GM12878 (cell line): ENCODE data around the gene MCM5. TPM values are rescaled to one million over a fixed set of nuclear protein-coding genes. Genes with fewer than 3 reads are reported as not detected.

Source experiments
- ATAC-seq: fragments of 200-7000 bp; cut with Tn5 transposase; 3 replicates; pipeline ENCODE4 v1.9.1; 2020; ENCODE audit warnings: mild to moderate bottlenecking, moderate library complexity
- BruUV-seq: library from RNA; stranded (reverse); fragments of 400-500 nt; replicated peaks from 2 replicates; lab custom pipeline; 2021; lab: Mats Ljungman, UMichigan
- CTCF ChIA-PET: fragments of 300-600 bp; sonication (Branson Sonifier 250); formaldehyde crosslinking; extraction: SDS; loops from one replicate; lab custom pipeline; 2021; ENCODE audit warnings: inconsistent platforms; lab: Yijun Ruan, JAX
- POLR2A ChIA-PET: fragments of 350-600 bp; formaldehyde crosslinking; extraction: SDS; loops from one replicate; lab custom pipeline; 2021; ENCODE audit warnings: inconsistent platforms; lab: Charles Lee
- RAD21 ChIA-PET: fragments of 300-600 bp; sonication (Branson Sonifier 250); formaldehyde crosslinking; loops from one replicate; lab custom pipeline; 2023; ENCODE audit warnings: antibody characterized with exemption; ENCODE audit not compliant: unreplicated experiment; lab: Charles Lee
- SMC1A ChIA-PET: fragments of 300-600 bp; sonication (Branson Sonifier 250); formaldehyde crosslinking; loops from one replicate; lab custom pipeline; 2023; ENCODE audit not compliant: unreplicated experiment, uncharacterized antibody; lab: Charles Lee
- DNase-seq: peaks from one replicate; pipeline ENCODE4 v3.0.0-alpha.2; 2011; ENCODE audit warnings: low read depth, low spot score
- FAIRE-seq: peaks from 3 replicates; lab custom pipeline; 2011; peaks lifted over from hg19 to GRCh38; lab: Jason Lieb, UNC
- H2AFZ ChIP-seq: 2 replicates; pipeline ENCODE4 v1.6.0; 2011; ENCODE audit warnings: low read depth, low read length, control low read depth; ENCODE audit not compliant: control insufficient read depth
- H3K27ac ChIP-seq: 2 replicates; pipeline ENCODE4 v1.5.1; 2011; ENCODE audit warnings: control low read depth; ENCODE audit not compliant: control insufficient read depth, insufficient read depth
- H3K27me3 ChIP-seq, 2 experiments: replicated peaks in 1 of 2; 2 replicates each; pipeline versions ENCODE4 v1.6.0 to v1.6.1; 2011; ENCODE audit warnings: low read length in 1 of 2; ENCODE audit not compliant: control insufficient read depth in 2 of 2, insufficient read depth in 2 of 2
- H3K36me3 ChIP-seq, 2 experiments: 2 replicates each; pipeline ENCODE4 v1.5.1; 2011; ENCODE audit warnings: low read length in 1 of 2; ENCODE audit not compliant: control insufficient read depth in 2 of 2, insufficient read depth in 2 of 2
- H3K4me1 ChIP-seq: 2 replicates; pipeline ENCODE4 v1.6.1; 2011; ENCODE audit warnings: mild to moderate bottlenecking, low read length, moderate library complexity, mixed read lengths; ENCODE audit not compliant: control insufficient read depth, insufficient read depth
- H3K4me2 ChIP-seq: 2 replicates; pipeline ENCODE4 v1.6.0; 2011; ENCODE audit warnings: control low read depth; ENCODE audit not compliant: control insufficient read depth, insufficient read depth
- H3K4me3 ChIP-seq: fragments of 200-600 bp; sonication (generic); 2 replicates; pipeline ENCODE4 v1.5.1; 2016
- H3K79me2 ChIP-seq: 2 replicates; pipeline ENCODE4 v1.6.0; 2011; ENCODE audit warnings: low read length; ENCODE audit not compliant: control insufficient read depth, insufficient read depth
- H3K9ac ChIP-seq: 2 replicates; pipeline ENCODE4 v1.8.0; 2011; ENCODE audit warnings: low read length, control low read depth, mixed read lengths; ENCODE audit not compliant: control insufficient read depth, insufficient read depth
- H3K9me3 ChIP-seq: replicated peaks from 3 replicates; pipeline ENCODE4 v1.5.1; 2011; ENCODE audit warnings: mild to moderate bottlenecking, low read length; ENCODE audit not compliant: control insufficient read depth, insufficient read depth
- H4K20me1 ChIP-seq: 2 replicates; pipeline ENCODE4 v1.6.0; 2011; ENCODE audit not compliant: control insufficient read depth, insufficient read depth
- ASH2L ChIP-seq: fragments of 300-600, 200-600 bp; sonication (generic); IDR thresholded peaks from 2 replicates; pipeline ENCODE4 v1.6.1; 2017; ENCODE audit warnings: low read depth, mild to moderate bottlenecking, borderline replicate concordance
- BACH1 ChIP-seq: fragments of 450-650 bp; IDR thresholded peaks from 2 replicates; pipeline ENCODE4 v1.6.1; 2017; ENCODE audit warnings: mild to moderate bottlenecking, borderline replicate concordance
- CEBPB ChIP-seq, 2 experiments: fragments of 150-350 bp in 1 of 2; IDR thresholded peaks; 2 replicates each; pipeline ENCODE4 v1.6.1; 2012 to 2014; ENCODE audit warnings: low read depth in 2 of 2, low read length in 2 of 2, borderline replicate concordance in 1 of 2, inconsistent platforms in 1 of 2
- HDAC2 ChIP-seq: fragments of 200-600 bp; sonication (generic); IDR thresholded peaks from 2 replicates; pipeline ENCODE4 v1.6.1; 2017
- KDM1A ChIP-seq: fragments of 200-600 bp; sonication (generic); IDR thresholded peaks from 2 replicates; pipeline ENCODE4 v1.6.1; 2016; ENCODE audit warnings: borderline replicate concordance
- WGBS: methylation state at CpG from one replicate; pipeline ENCODE4 v1.1.6; 2016; ENCODE audit warnings: low lambda C conversion rate; ENCODE audit not compliant: insufficient replicate concordance, insufficient coverage; ENCODE audit errors: missing lambda C conversion rate; 5-methylcytosine and 5-hydroxymethylcytosine counted together
- in situ Hi-C: fragments of 300-500 bp; cut with MboI; formaldehyde crosslinking; loops from 9 replicates; pipeline ENCODE4 v1.14.3; 2018; ENCODE audit warnings: mixed read lengths
- intact Hi-C: fragments of 100-400 bp; cut with micrococcal nuclease; formaldehyde crosslinking; loops from one replicate; pipeline ENCODE4 v1.14.2; 2022; ENCODE audit not compliant: unreplicated experiment
- polyA plus RNA-seq, 11 experiments: library from polyadenylated mRNA; depleted of rRNA in 4 of 11; unstranded in 6 of 11; stranded (reverse) in 5 of 11; fragments of >200 nt; fragmentation: Nextera tagmentation in 4 of 11; fragmentation: Illumina TruSeq in 1 of 11; extraction: Ambion mirVana in 4 of 11; extraction: Trizol in 1 of 11; gene quantifications; 1 replicate in 1 of 11; 2 replicates in 10 of 11; pipeline versions ENCODE4 v1.2.1 to v1.2.3, GENCODE V29; 2011 to 2016; ENCODE audit warnings: inconsistent platforms in 2 of 11, missing spikeins in 2 of 11, low read depth in 1 of 11
- total RNA-seq, 4 experiments: library from RNA; depleted of rRNA in 3 of 4; stranded (reverse); fragments of >200 nt in 3 of 4; fragmentation: Illumina TruSeq in 1 of 4; extraction: Trizol in 1 of 4; gene quantifications; 2 replicates each; pipeline versions ENCODE4 v1.2.1 to v1.2.3, GENCODE V29; 2013 to 2021
- TF ChIP-seq, protein P1 (sequence below), 3 experiments: IDR thresholded peaks in 2 of 3; conservative IDR thresholded peaks in 1 of 3; 2 replicates each; pipeline ENCODE4 v1.5.1; 2011; ENCODE audit warnings: low read depth in 3 of 3, low read length in 3 of 3, mild to moderate bottlenecking in 3 of 3, control low read depth in 2 of 3, moderate library complexity in 2 of 3, inconsistent platforms in 1 of 3, mixed read lengths in 1 of 3; ENCODE audit not compliant: control insufficient read depth in 2 of 3, insufficient read depth in 1 of 3; ENCODE audit errors: extremely low read depth in 1 of 3
- TF ChIP-seq, protein P2 (sequence below): IDR thresholded peaks from 2 replicates; pipeline ENCODE4 v1.6.1; 2012; ENCODE audit warnings: low read depth, low read length, improper control_type of control experiment

The MCM5 gene
- total and polyA plus RNA-seq, 10 of the 15 experiments (the other 5 are each of a cell fraction or from before 2014, with no cell fraction given): 14.1 to 360 (median 164) TPM

DNA sequence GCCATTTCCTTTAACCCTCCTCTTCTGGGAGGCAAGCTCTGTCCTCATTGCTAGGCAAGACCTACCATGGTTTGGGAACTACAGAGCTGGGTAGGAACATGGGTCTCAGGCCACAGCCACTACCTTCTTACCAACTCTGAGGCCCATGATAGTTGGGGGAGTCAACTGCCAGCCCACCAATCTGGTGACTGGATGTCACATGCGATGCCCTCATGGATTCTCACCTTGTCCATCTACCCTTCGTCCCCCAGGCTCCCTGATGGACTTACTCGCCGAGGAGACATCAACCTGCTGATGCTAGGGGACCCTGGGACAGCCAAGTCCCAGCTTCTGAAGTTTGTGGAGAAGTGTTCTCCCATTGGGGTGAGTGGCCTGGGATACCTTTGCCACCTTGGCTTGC, 13.7 kb downstream of the MCM5 start:
- ChIA-PET POLR2A (interaction anchor here (4.4 kb wide), 1 partner anchor 12 kb away, joined by 22 read pairs; no protein-coding TSS in a partner anchor), RAD21 (interaction anchor here (0.5 to 6.3 kb wide), 2 partner anchors 61 to 431 kb away, joined by 3 to 112 read pairs; no protein-coding TSS in a partner anchor), CTCF (interaction anchor here (2.4 to 6.1 kb wide), 2 partner anchors 62 to 63 kb away, joined by 10 to 78 read pairs; no protein-coding TSS in a partner anchor), SMC1A (no interaction called here)
- Histone ChIP-seq H3K9ac (no peak overlapping the region), H2AFZ (no peak overlapping the region), H3K4me1 (peaks cover 27% of the 10 kb centered on the region), H3K27ac (no peak overlapping the region), H3K9me3 (no peaks in the 10 kb centered on the region), H3K4me3 (no peak overlapping the region), H3K79me2 (peaks cover 5% of the 10 kb centered on the region), H3K36me3 (peaks cover 43 to 55% of the 10 kb centered on the region in 2 experiments), H3K27me3 (no peaks in the 10 kb centered on the region), H3K4me2 (no peak overlapping the region), H4K20me1 (no peaks in the 10 kb centered on the region)
- TF ChIP-seq, protein P1, sequence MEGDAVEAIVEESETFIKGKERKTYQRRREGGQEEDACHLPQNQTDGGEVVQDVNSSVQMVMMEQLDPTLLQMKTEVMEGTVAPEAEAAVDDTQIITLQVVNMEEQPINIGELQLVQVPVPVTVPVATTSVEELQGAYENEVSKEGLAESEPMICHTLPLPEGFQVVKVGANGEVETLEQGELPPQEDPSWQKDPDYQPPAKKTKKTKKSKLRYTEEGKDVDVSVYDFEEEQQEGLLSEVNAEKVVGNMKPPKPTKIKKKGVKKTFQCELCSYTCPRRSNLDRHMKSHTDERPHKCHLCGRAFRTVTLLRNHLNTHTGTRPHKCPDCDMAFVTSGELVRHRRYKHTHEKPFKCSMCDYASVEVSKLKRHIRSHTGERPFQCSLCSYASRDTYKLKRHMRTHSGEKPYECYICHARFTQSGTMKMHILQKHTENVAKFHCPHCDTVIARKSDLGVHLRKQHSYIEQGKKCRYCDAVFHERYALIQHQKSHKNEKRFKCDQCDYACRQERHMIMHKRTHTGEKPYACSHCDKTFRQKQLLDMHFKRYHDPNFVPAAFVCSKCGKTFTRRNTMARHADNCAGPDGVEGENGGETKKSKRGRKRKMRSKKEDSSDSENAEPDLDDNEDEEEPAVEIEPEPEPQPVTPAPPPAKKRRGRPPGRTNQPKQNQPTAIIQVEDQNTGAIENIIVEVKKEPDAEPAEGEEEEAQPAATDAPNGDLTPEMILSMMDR (IDR thresholded peaks at IDR 0.05 in 2 of 3, conservative IDR thresholded peaks at IDR 0.05 in 1 of 3; ENCODE audit: control insufficient read depth in 2 of 3, extremely low read depth in 1 of 3, insufficient read depth in 1 of 3, low read depth in 3 of 3, low read length in 3 of 3): no peak
- no peak for TF ChIP-seq HDAC2
- TF ChIP-seq, protein P2, sequence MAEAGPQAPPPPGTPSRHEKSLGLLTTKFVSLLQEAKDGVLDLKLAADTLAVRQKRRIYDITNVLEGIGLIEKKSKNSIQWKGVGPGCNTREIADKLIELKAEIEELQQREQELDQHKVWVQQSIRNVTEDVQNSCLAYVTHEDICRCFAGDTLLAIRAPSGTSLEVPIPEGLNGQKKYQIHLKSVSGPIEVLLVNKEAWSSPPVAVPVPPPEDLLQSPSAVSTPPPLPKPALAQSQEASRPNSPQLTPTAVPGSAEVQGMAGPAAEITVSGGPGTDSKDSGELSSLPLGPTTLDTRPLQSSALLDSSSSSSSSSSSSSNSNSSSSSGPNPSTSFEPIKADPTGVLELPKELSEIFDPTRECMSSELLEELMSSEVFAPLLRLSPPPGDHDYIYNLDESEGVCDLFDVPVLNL: no peak
- no peak for TF ChIP-seq ASH2L
- no peak for TF ChIP-seq BACH1
- TF ChIP-seq CEBPB (IDR thresholded peaks at IDR 0.05; ENCODE audit: borderline replicate concordance in 1 of 2, low read depth in 2 of 2, low read length in 2 of 2): no peak
- TF ChIP-seq KDM1A: no peak
- no TSS peak for BruUV-seq
- intact Hi-C loops (loop anchor here (5.0 kb wide), 1 partner anchor 169 kb away; no protein-coding TSS in a partner anchor), in situ Hi-C loops (loop anchor here (25.0 kb wide), 1 partner anchor 1099 kb away; the partner anchor contains the start of gene FOXRED2)
- no peak for DNase-seq
- FAIRE-seq: no peak
- WGBS: 100% methylated on average over 4 of the region's 4 CpGs
- ATAC-seq: no peak
